HG03442 (cell line): ENCODE data around the gene GTF2IRD1.
"Not testable (repeated sequence)": the region's sequence is repeated elsewhere in the genome, so short reads cannot be mapped to it uniquely, and the experiment has no call there.

Experiments used
- ATAC-seq: cut with Tn5 transposase; IDR thresholded peaks from one replicate; pipeline ENCODE4 v1.9.1; 2021; ENCODE audit warnings: mild to moderate bottlenecking, moderate library complexity; ENCODE audit not compliant: unreplicated experiment

The GTF2IRD1 gene

GRCh38 chr7:74453322-74454011 lies at the start of gene GTF2IRD1:
TSS of gene GTF2IRD1 (plus strand) at chr7:74453906. CDS start at chr7:74508081, 54,175 bp downstream.
- no peak for ATAC-seq

- no peak for ATAC-seq
Observed at GRCh38 chr7:74404388-74404700, 49.4 kb upstream of the GTF2IRD1 start.

GRCh38 chr7:74404741-74405140 lies 49.0 kb upstream of the GTF2IRD1 start:
- ATAC-seq: no peak

GRCh38 chr7:74405191-74405898 lies 48.4 kb upstream of the GTF2IRD1 start:
- no peak for ATAC-seq

- ATAC-seq: no peak
Observed at GRCh38 chr7:74405899-74406512, 47.7 kb upstream of the GTF2IRD1 start.

GRCh38 chr7:74407958-74408357 lies 45.7 kb upstream of the GTF2IRD1 start:
- ATAC-seq: no peak

- no peak for ATAC-seq
Observed at GRCh38 chr7:74409571-74409970, 44.1 kb upstream of the GTF2IRD1 start.

- ATAC-seq: no peak
Observed at GRCh38 chr7:74410772-74411171, 42.9 kb upstream of the GTF2IRD1 start.

- not testable (repeated sequence) for ATAC-seq
Observed at GRCh38 chr7:74411571-74411970, 42.1 kb upstream of the GTF2IRD1 start.

GRCh38 chr7:74412056-74412455 lies 41.6 kb upstream of the GTF2IRD1 start:
- no peak for ATAC-seq

- ATAC-seq: no peak
Observed at GRCh38 chr7:74412603-74413002, 41.1 kb upstream of the GTF2IRD1 start.

- not testable (repeated sequence) for ATAC-seq
Observed at GRCh38 chr7:74414595-74415333, 38.9 kb upstream of the GTF2IRD1 start.

GRCh38 chr7:74417419-74417971 lies 36.2 kb upstream of the GTF2IRD1 start:
- ATAC-seq: no peak

GRCh38 chr7:74418076-74418475 lies 35.6 kb upstream of the GTF2IRD1 start:
- no peak for ATAC-seq

- no peak for ATAC-seq
Observed at GRCh38 chr7:74418538-74418937, 35.2 kb upstream of the GTF2IRD1 start.

- ATAC-seq: not testable (repeated sequence)
Observed at GRCh38 chr7:74419232-74419631, 34.5 kb upstream of the GTF2IRD1 start.

GRCh38 chr7:74420006-74420405 lies 33.7 kb upstream of the GTF2IRD1 start:
- no peak for ATAC-seq

- no peak for ATAC-seq
Observed at GRCh38 chr7:74424291-74424880, 29.3 kb upstream of the GTF2IRD1 start.

GRCh38 chr7:74428023-74428422 lies 25.7 kb upstream of the GTF2IRD1 start:
- ATAC-seq: no peak

- no peak for ATAC-seq
Observed at GRCh38 chr7:74429153-74429747, 24.5 kb upstream of the GTF2IRD1 start.
